Activated CD8-positive, alpha-beta T cell treated with anti-CD3 and anti-CD28 coated beads, Interleukin-2, amount 10 ng/mL, durations not matched to agents 7 days and 5 days (primary cell): Measurements from ENCODE around the gene DNPH1. TPM values are rescaled to one million over a fixed set of nuclear protein-coding genes. Genes with fewer than 3 reads are reported as not detected.

Experiments
- ATAC-seq: fragments of 150-1000 bp; cut with Tn5 transposase; one replicate; pipeline ENCODE4 v1.10.0; 2021; ENCODE audit warnings: moderate library complexity
- CTCF ChIA-PET: fragments of 350-600 bp; sonication (Branson Sonifier 250); formaldehyde crosslinking; loops from one replicate; lab custom pipeline; 2021; ENCODE audit warnings: antibody characterized with exemption; lab: Charles Lee
- POLR2A ChIA-PET: fragments of 350-600 bp; sonication (Branson Sonifier 250); formaldehyde crosslinking; loops from one replicate; lab custom pipeline; 2021; ENCODE audit warnings: antibody characterized with exemption; lab: Charles Lee
- DNase-seq: peaks from one replicate; pipeline ENCODE4 v3.0.0-alpha.2; 2020
- H3K27ac Mint-ChIP-seq: one replicate; pipeline ENCODE4 v1.8.0; 2021; ENCODE audit warnings: mild to moderate bottlenecking, mixed read lengths
- H3K27me3 Mint-ChIP-seq: one replicate; pipeline ENCODE4 v1.8.0; 2021; ENCODE audit warnings: low read depth, mixed read lengths
- H3K36me3 Mint-ChIP-seq: one replicate; pipeline ENCODE4 v1.8.0; 2021; ENCODE audit warnings: low read depth, mixed read lengths
- H3K4me1 Mint-ChIP-seq: one replicate; pipeline ENCODE4 v1.8.0; 2021; ENCODE audit warnings: low read depth, mixed read lengths
- H3K4me3 Mint-ChIP-seq: one replicate; pipeline ENCODE4 v1.8.0; 2021; ENCODE audit warnings: mild to moderate bottlenecking, mixed read lengths
- H3K9me3 Mint-ChIP-seq: one replicate; pipeline ENCODE4 v1.8.0; 2022; ENCODE audit warnings: mixed read lengths; ENCODE audit not compliant: insufficient read depth
- total RNA-seq, 2 experiments: library from RNA; stranded (reverse); gene quantifications; one replicate each; pipeline ENCODE4 v1.2.3, GENCODE V29; 2021

DNPH1 gene
- total RNA-seq, 2 experiments from 2014 or later, result 42.5 to 47.2 TPM

- ChIA-PET CTCF (interaction anchor here (0.7 to 2.9 kb wide), 3 partner anchors 32 to 251 kb away, joined by 3 to 12 read pairs (median 3); partner anchors contain the start of gene ABCC10), POLR2A (interaction anchor here (2.1 kb wide), 1 partner anchor 10 kb away, joined by 6 read pairs; no protein-coding TSS in a partner anchor)
- ATAC-seq (no peak), DNase-seq (no peak)
- Mint-ChIP-seq H3K27ac (peak overlapping the region; percentile 76), H3K27me3 (no peaks in the 10 kb centered on the region), H3K9me3 (no peaks in the 10 kb centered on the region), H3K36me3 (peaks cover 50% of the 10 kb centered on the region), H3K4me3 (no peak overlapping the region), H3K4me1 (peaks cover 46% of the 10 kb centered on the region)
These were observed 53.4 kb downstream of the DNPH1 start for GRCh38 chr6:43175676-43176422.

Other genes with a start within 250 kb of the DNPH1 start
- gene PPP2R5D, start 244.9 kb downstream of the DNPH1 start, total RNA-seq, result 10 to 100 TPM; 63.1 to 66.5 TPM
- 10 to 100 TPM; 77.1 to 84.1 TPM for gene MEA1, start 215.5 kb downstream of the DNPH1 start, total RNA-seq
- 10 to 100 TPM; 75.4 to 76.0 TPM for gene KLHDC3, start 215.2 kb downstream of the DNPH1 start, total RNA-seq
- gene RRP36, start 207.9 kb downstream of the DNPH1 start, total RNA-seq, result 10 to 100 TPM; 84.3 to 92.8 TPM
- 1 to 10 TPM; 8.5 to 8.9 TPM for gene CUL7, start 175.6 kb downstream of the DNPH1 start, total RNA-seq
- gene MRPL2, start 170.0 kb downstream of the DNPH1 start, total RNA-seq, result 10 to 100 TPM; 57.5 to 58.7 TPM
- 10 to 100 TPM; 11.1 to 12.4 TPM for gene KLC4, start 169.8 kb downstream of the DNPH1 start, total RNA-seq
- gene PTK7, start 153.2 kb downstream of the DNPH1 start, total RNA-seq, result 1 to 10 TPM; 1.2 to 1.8 TPM
- gene SRF, start 58.2 kb downstream of the DNPH1 start, total RNA-seq, result 10 to 100 TPM; 41.4 to 43.8 TPM
- gene CUL9, start 47.3 kb downstream of the DNPH1 start, total RNA-seq, result 10 to 100 TPM; 50.0 to 51.2 TPM
- gene TTBK1, start 14.0 kb upstream of the DNPH1 start, total RNA-seq, result not detected
- gene SLC22A7, start 68.8 kb upstream of the DNPH1 start, total RNA-seq, result not detected
- not detected for gene CRIP3, start 79.3 kb upstream of the DNPH1 start, total RNA-seq
- 1 to 10 TPM; 6.7 to 7.0 TPM for gene ZNF318, start 140.2 kb upstream of the DNPH1 start, total RNA-seq
- gene ABCC10, start 198.1 kb upstream of the DNPH1 start, total RNA-seq, result 10 to 100 TPM; 38.8 to 39.8 TPM
- not detected for gene DLK2, start 226.1 kb upstream of the DNPH1 start, total RNA-seq
- gene TJAP1, start 248.1 kb upstream of the DNPH1 start, total RNA-seq, result 10 to 100 TPM; 34.7 to 35.5 TPM